ENCODE results near the gene TNIP2.

Gene TNIP2

DNA sequence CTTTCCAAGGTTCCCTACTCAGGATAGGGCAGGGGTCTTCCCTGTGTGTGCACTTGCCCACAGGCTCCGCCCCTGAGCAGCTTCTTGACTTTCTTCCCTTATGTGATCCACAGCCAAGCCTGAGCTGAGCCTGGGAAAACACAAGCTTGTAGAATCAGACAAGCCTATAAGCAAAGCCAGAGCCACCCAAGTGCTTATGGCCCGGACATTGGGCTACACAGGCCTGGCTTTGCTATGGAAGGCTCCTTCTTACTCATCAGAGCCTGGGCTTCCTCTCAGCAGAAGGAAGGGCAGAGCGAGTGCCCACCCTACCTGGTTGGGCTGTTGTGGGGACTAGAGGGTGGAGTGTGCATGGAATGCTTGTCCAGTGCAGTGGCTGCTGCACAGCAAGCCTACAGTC lies 1.3 kb upstream of the TNIP2 start:
- TF ChIP-seq, protein P1, sequence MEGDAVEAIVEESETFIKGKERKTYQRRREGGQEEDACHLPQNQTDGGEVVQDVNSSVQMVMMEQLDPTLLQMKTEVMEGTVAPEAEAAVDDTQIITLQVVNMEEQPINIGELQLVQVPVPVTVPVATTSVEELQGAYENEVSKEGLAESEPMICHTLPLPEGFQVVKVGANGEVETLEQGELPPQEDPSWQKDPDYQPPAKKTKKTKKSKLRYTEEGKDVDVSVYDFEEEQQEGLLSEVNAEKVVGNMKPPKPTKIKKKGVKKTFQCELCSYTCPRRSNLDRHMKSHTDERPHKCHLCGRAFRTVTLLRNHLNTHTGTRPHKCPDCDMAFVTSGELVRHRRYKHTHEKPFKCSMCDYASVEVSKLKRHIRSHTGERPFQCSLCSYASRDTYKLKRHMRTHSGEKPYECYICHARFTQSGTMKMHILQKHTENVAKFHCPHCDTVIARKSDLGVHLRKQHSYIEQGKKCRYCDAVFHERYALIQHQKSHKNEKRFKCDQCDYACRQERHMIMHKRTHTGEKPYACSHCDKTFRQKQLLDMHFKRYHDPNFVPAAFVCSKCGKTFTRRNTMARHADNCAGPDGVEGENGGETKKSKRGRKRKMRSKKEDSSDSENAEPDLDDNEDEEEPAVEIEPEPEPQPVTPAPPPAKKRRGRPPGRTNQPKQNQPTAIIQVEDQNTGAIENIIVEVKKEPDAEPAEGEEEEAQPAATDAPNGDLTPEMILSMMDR (IDR thresholded peaks at IDR 0.05; ENCODE audit: insufficient read depth, low read depth, low read length, missing control alignments): no peak
- DNase-seq (ENCODE audit: low read depth): no peak
- H3K4me3 ChIP-seq (ENCODE audit: low read length): no peak overlapping the region

DNA sequence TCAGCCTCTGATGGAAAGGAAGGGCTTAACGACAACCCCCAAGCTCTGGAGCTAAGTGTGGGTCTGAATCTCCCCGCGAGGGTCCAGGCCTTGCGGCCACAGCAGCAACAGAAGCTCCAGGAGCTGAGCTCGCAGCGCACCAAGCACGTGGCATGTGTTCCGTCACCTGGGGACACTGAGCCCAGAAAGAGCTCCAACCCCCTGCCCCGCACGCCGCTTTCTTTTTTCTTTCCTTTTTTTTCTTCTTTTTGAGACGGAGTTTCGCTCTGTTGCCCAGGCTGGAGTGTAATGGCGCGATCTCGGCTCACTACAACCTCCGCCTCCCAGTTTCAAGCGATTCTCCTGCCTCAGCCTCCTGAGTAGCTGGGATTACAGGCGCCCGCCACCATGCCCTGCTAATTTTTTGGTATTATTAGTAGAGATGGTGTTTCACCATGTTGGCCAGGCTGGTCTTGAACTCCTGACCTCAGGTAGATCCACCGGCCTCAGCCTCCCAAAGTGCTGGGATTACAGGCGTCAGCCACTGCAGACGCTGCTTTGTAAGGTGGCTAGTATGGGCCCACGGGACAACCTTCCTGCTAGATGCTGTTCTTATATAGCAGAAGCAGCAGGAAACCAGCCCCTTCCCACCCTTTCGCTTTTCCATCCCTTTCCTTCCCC lies 685 bp upstream of the TNIP2 start:
- DNase-seq (ENCODE audit: low read depth): no peak
- peak overlapping the region; percentile 25 for H3K4me3 ChIP-seq (ENCODE audit: low read length)
- TF ChIP-seq, protein P1 (IDR thresholded peaks at IDR 0.05; ENCODE audit: insufficient read depth, low read depth, low read length, missing control alignments): no peak

DNA sequence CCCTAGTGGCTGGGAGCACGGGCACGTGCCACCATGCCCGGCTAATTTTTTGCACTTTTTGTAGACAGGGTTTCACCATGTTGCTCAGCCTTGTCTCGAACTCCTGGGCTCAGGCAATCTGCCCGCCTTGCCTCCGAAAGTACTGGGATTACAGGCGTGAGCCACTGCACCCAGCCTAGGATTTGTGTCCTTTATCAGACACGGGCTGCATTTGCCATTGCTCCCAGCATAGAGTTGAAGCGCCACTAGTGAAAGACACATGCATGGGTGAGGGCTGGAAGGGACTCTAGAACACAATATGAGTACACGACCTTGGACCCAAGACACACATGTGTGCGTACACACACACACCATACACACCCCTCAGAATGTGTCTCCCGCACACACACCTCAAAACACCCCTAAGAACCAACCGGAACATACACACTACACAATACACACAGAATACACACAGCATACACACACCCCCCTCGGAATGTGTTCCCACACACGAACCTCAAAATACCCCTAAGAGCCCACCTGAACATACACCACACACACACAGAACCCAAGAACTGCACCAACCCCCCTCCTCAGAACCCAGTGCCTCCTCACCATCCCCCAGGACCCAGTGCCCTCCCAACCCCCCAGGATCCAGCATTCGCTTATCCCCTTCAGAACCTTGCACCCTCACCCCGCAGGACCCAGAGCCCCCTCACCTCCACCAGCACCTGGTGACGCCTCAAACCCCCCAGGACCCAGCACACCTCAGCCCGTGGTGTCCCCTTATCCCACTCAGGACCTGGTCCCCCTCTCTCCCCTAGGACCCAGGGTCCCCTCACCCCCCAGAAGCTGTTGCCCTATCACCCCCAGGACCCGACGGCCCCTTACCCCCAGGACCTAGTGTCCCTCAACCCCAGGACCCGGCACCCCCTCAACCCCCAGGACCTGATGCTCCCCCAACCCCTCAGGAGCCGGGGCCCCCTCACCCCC lies 1.0 kb downstream of the TNIP2 start:
- peak overlapping the region; percentile 65 for H3K4me3 ChIP-seq (ENCODE audit: low read length)
- TF ChIP-seq, protein P1 (IDR thresholded peaks at IDR 0.05; ENCODE audit: insufficient read depth, low read depth, low read length, missing control alignments): no peak
- no peak for DNase-seq (ENCODE audit: low read depth)

DNA sequence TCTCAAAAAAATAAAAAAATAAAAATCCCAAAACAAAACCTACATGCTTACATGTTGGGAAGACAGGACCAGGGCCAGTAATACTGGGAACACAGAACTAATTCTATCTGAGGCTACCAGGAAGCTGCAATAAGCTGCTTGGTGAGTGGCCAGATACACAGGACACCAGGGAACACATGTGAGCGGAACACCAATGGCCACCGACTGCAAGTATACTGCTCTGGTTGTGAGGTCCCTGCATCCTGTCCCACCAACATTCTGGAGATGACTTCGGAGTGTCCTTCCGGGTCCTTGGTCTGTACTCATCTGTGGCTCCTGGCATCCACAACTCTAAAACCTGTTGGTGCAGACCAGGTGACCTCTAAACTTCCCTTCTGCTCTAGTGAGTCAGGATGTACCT lies 2.7 kb downstream of the TNIP2 start:
- no peak overlapping the region for H3K4me3 ChIP-seq (ENCODE audit: low read length)
- TF ChIP-seq, protein P1 (IDR thresholded peaks at IDR 0.05; ENCODE audit: insufficient read depth, low read depth, low read length, missing control alignments): no peak
- peak; percentile 44 for DNase-seq (ENCODE audit: low read depth)

DNA sequence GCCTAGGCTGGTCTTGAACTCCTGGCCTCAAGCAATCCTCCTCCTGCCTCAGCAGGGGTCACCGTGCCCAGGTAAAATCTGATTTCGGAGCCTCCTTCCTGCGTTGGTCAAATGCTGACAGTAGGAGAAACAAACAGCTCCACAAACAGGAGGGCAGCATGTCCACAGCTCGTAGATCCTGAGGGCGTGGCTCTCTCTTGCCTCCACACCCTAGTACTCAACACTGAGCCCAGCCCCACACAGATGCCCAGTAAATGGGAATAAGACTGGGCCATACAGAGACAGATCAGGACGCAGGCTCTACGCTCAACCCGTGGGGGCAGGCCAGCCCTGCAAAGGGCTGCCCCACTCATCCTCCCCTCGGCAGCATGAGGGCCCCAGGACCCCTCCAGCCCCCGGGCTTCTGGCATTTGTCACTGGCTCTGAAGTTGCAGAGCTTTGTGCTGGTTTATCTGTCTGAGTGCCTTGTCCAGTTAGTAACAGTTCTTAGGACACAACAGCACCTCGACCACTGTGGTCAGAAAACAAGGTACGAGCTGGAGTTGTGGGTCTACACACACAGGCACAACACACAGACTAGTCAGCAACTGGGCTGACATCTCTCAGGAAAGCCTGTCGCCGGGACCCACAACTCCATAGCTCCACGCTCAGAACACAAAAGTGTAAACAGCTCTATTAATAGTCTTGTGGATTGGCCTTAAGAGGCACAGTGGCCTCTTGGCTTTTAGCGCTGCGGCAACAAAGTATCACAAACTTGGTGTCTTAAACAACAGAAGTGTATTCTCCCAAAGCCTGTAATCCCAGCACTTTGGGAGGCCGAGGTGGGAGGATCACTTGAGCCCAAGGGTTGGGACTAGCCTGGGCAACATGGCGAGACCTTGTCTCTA lies 5.2 kb downstream of the TNIP2 start:
- TF ChIP-seq, protein P1 (IDR thresholded peaks at IDR 0.05; ENCODE audit: insufficient read depth, low read depth, low read length, missing control alignments): no peak
- no peak for DNase-seq (ENCODE audit: low read depth)
- no peak overlapping the region for H3K4me3 ChIP-seq (ENCODE audit: low read length)

DNA sequence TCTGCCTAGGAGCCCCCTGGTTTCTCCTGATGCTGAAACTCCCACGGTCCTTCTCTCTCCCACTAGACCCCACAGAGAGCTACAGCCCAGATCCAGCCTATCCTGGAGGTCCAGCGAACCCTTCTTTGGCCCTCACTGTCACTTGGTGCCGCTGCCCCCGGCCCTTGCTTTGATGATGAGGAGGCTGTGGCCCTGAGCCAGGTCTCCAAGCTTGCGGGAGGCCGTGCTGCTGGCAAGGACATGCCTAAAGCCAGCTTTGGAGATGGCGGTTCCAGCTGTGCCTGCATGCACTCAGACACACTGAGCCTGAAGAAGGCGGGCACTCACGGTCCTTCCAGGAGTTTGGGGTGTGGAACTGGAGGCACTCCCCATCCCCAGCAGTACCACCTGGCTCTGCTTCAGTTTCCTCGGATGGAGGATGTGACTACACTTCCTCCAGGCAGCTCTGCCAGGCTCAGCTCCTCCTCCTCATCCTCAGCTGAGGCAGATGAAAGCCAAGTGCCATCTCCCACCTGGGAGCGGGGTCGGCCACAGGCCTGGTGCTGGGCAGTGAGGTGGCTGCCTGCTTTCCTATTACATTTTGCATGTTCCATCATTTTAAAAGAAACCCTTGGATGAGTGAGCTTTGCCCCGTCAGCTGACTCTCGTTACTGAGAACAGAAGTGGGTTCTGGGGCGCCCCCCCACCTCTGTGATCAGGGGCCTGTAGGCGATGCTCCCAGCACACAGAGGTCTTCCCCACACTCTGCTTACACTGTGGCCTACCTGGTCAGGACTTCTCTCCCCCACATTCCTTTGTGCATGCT lies 9.0 kb downstream of the TNIP2 start:
- no peak for DNase-seq (ENCODE audit: low read depth)
- no peak overlapping the region for H3K4me3 ChIP-seq (ENCODE audit: low read length)

More for the DNA sequence above, 9.0 kb downstream of the TNIP2 start:
- TF ChIP-seq, protein P1 (IDR thresholded peaks at IDR 0.05; ENCODE audit: insufficient read depth, low read depth, low read length, missing control alignments): no peak

Measured in epithelial cell of esophagus (primary cell).